Upper lobe of left lung (tissue), 4 donors: Measurements from ENCODE around the gene SLC9A7.

Experiments
- CTCF ChIP-seq, 6 experiments: fragments of 450-650 bp in 4 of 6; fragments of 200-600 bp in 2 of 6; sonication (generic) in 2 of 6; IDR thresholded peaks; one replicate each; pipeline ENCODE4 v1.5.1; 2016 to 2019; ENCODE audit warnings: antibody characterized with exemption in 6 of 6
- POLR2AphosphoS5 ChIP-seq, 2 donors: sonication (generic); formaldehyde crosslinking; IDR thresholded peaks; one replicate each; pipeline ENCODE4 v1.5.1; 2017; ENCODE audit warnings: antibody characterized with exemption in 2 of 2

- TF ChIP-seq CTCF (IDR thresholded peaks at IDR 0.05) = no peak
- no peak for TF ChIP-seq POLR2AphosphoS5 (IDR thresholded peaks at IDR 0.05)
Observed at GRCh38 chrX:46733226-46733625, 25.7 kb downstream of the SLC9A7 start.
